Endometrial microvascular endothelial cells (primary cell): ENCODE data around the gene AKR1D1. TPM values are rescaled to one million over a fixed set of nuclear protein-coding genes. Genes with fewer than 3 reads are reported as not detected.
"Not testable (repeated sequence)": the region's sequence is repeated elsewhere in the genome, so short reads cannot be mapped to it uniquely, and the experiment has no call there.

Source experiments
- in situ Hi-C: cut with HindIII; loops from 2 replicates; pipeline ENCODE4 v1.10.0; 2017; ENCODE audit warnings: low sequenced_read_pairs, low pct_unique_long_range_greater_than_20kb; ENCODE audit errors: inconsistent ontology term
- total RNA-seq: library from RNA; depleted of rRNA; stranded (reverse); fragments of >200 nt; gene quantifications from one replicate; pipeline ENCODE4 v1.2.3, GENCODE V29; 2015; ENCODE audit errors: inconsistent ontology term

AKR1D1 gene
- total RNA-seq, result not detected

GRCh38 chr7:138076196-138076595 lies at the start of gene AKR1D1:
TSS of gene AKR1D1 (plus strand) at chr7:138076459. CDS start at chr7:138076519, 60 bp downstream.
- in situ Hi-C loops, result no loop called here

- in situ Hi-C loops, result no loop called here
Measured at GRCh38 chr7:138027100-138027499, 49.2 kb upstream of the AKR1D1 start.

GRCh38 chr7:138029126-138029525 lies 47.1 kb upstream of the AKR1D1 start:
- in situ Hi-C loops, result no loop called here

- in situ Hi-C loops, result no loop called here
Measured at GRCh38 chr7:138029941-138030340, 46.3 kb upstream of the AKR1D1 start.

GRCh38 chr7:138030679-138031351 lies 45.4 kb upstream of the AKR1D1 start:
- in situ Hi-C loops, result no loop called here

GRCh38 chr7:138032186-138032585 lies 44.1 kb upstream of the AKR1D1 start:
- in situ Hi-C loops, result no loop called here

GRCh38 chr7:138032770-138033169 lies 43.5 kb upstream of the AKR1D1 start:
- in situ Hi-C loops, result no loop called here

- in situ Hi-C loops, result no loop called here
Measured at GRCh38 chr7:138033241-138033640, 43.0 kb upstream of the AKR1D1 start.

GRCh38 chr7:138036135-138036534 lies 40.1 kb upstream of the AKR1D1 start:
- in situ Hi-C loops, result no loop called here

- in situ Hi-C loops, result not testable (repeated sequence)
Measured at GRCh38 chr7:138040063-138040462, 36.2 kb upstream of the AKR1D1 start.

- in situ Hi-C loops, result no loop called here
Measured at GRCh38 chr7:138044897-138045296, 31.4 kb upstream of the AKR1D1 start.

GRCh38 chr7:138047907-138048306 lies 28.4 kb upstream of the AKR1D1 start:
- in situ Hi-C loops, result no loop called here

GRCh38 chr7:138049505-138050116 lies 26.6 kb upstream of the AKR1D1 start:
- in situ Hi-C loops, result no loop called here

- in situ Hi-C loops, result not testable (repeated sequence)
Measured at GRCh38 chr7:138051712-138052247, 24.5 kb upstream of the AKR1D1 start.

GRCh38 chr7:138052696-138053095 lies 23.6 kb upstream of the AKR1D1 start:
- in situ Hi-C loops, result no loop called here

- in situ Hi-C loops, result not testable (repeated sequence)
Measured at GRCh38 chr7:138055698-138056097, 20.6 kb upstream of the AKR1D1 start.

GRCh38 chr7:138063400-138063799 lies 12.9 kb upstream of the AKR1D1 start:
- in situ Hi-C loops, result no loop called here

- in situ Hi-C loops, result no loop called here
Measured at GRCh38 chr7:138064856-138065357, 11.4 kb upstream of the AKR1D1 start.

GRCh38 chr7:138065827-138066226 lies 10.4 kb upstream of the AKR1D1 start:
- in situ Hi-C loops, result no loop called here

- in situ Hi-C loops, result no loop called here
Measured at GRCh38 chr7:138066954-138067394, 9.3 kb upstream of the AKR1D1 start.
